H9 (cell line): Measurements from ENCODE around the gene PLCG1. TPM values are rescaled to one million over a fixed set of nuclear protein-coding genes. Genes with fewer than 3 reads are reported as not detected.

Experiments used
- DNase-seq: peaks from one replicate; pipeline ENCODE4 v3.0.0-alpha.2; 2017
- H2AFZ ChIP-seq: one replicate; pipeline ENCODE4 v1.6.1; 2013; ENCODE audit warnings: mild to moderate bottlenecking, low read length, control low read depth, moderate library complexity
- H2AK5ac ChIP-seq: 2 replicates; pipeline ENCODE4 v1.6.1; 2013; ENCODE audit warnings: low read length, control low read depth, mixed read lengths; ENCODE audit not compliant: insufficient read length
- H2BK120ac ChIP-seq: one replicate; pipeline ENCODE4 v1.6.1; 2013; ENCODE audit warnings: low read depth, mild to moderate bottlenecking, low read length, control low read depth, inconsistent platforms; ENCODE audit not compliant: poor library complexity, severe bottlenecking
- H2BK12ac ChIP-seq: 2 replicates; pipeline ENCODE4 v1.6.1; 2013; ENCODE audit warnings: low read length, control low read depth, mixed read lengths, low read depth; ENCODE audit not compliant: insufficient read length
- H2BK15ac ChIP-seq: 2 replicates; pipeline ENCODE4 v1.6.1; 2013; ENCODE audit warnings: low read depth, low read length, control low read depth
- H2BK20ac ChIP-seq: one replicate; pipeline ENCODE4 v1.6.1; 2013; ENCODE audit warnings: low read depth, mild to moderate bottlenecking, low read length, control low read depth, inconsistent platforms; ENCODE audit not compliant: poor library complexity, severe bottlenecking
- H2BK5ac ChIP-seq: 2 replicates; pipeline ENCODE4 v1.6.1; 2013; ENCODE audit warnings: low read length, control low read depth, mixed read lengths; ENCODE audit not compliant: insufficient read length
- H3K14ac ChIP-seq: 2 replicates; pipeline ENCODE4 v1.6.1; 2013; ENCODE audit warnings: low read length, control low read depth; ENCODE audit not compliant: insufficient read depth
- H3K18ac ChIP-seq: 2 replicates; pipeline ENCODE4 v1.6.1; 2013; ENCODE audit warnings: low read depth, mild to moderate bottlenecking, mixed read lengths, low read length, control low read depth; ENCODE audit not compliant: insufficient read length
- H3K23ac ChIP-seq: 2 replicates; pipeline ENCODE4 v1.6.1; 2013; ENCODE audit warnings: low read length, control low read depth, mixed read lengths, low read depth; ENCODE audit not compliant: insufficient read length
- H3K23me2 ChIP-seq: 2 replicates; pipeline ENCODE4 v1.6.1; 2013; ENCODE audit warnings: low read depth, mild to moderate bottlenecking, mixed read lengths, low read length, control low read depth; ENCODE audit not compliant: insufficient read length, poor library complexity, severe bottlenecking
- H3K27ac ChIP-seq: 2 replicates; pipeline ENCODE4 v1.5.1; 2013; ENCODE audit warnings: low read length, control low read depth, mixed read lengths, low read depth; ENCODE audit not compliant: insufficient read length
- H3K27me3 ChIP-seq: 2 replicates; pipeline ENCODE4 v1.6.1; 2013; ENCODE audit warnings: low read length, control low read depth, inconsistent platforms; ENCODE audit not compliant: insufficient read depth
- H3K4ac ChIP-seq: 2 replicates; pipeline ENCODE4 v1.6.1; 2013; ENCODE audit warnings: low read depth, mild to moderate bottlenecking, control low read depth, inconsistent platforms, low read length, moderate library complexity
- H3K4me1 ChIP-seq: 2 replicates; pipeline ENCODE4 v1.6.1; 2013; ENCODE audit warnings: low read length, control low read depth, inconsistent platforms; ENCODE audit not compliant: insufficient read depth
- H3K4me2 ChIP-seq: 2 replicates; pipeline ENCODE4 v1.6.1; 2013; ENCODE audit warnings: low read length, control low read depth, mixed read lengths; ENCODE audit not compliant: insufficient read length, insufficient read depth
- H3K56ac ChIP-seq: 2 replicates; pipeline ENCODE4 v1.6.1; 2013; ENCODE audit warnings: low read depth, mild to moderate bottlenecking, mixed read lengths, low read length, control low read depth; ENCODE audit not compliant: insufficient read length
- H3K79me1 ChIP-seq: 2 replicates; pipeline ENCODE4 v1.6.1; 2013; ENCODE audit warnings: low read depth, mild to moderate bottlenecking, moderate library complexity, low read length, control low read depth, inconsistent platforms; ENCODE audit not compliant: insufficient read depth, poor library complexity, severe bottlenecking
- H3K79me2 ChIP-seq: 2 replicates; pipeline ENCODE4 v1.6.1; 2013; ENCODE audit warnings: low read length, control low read depth, inconsistent platforms; ENCODE audit not compliant: insufficient read depth
- H3K9ac ChIP-seq: 2 replicates; pipeline ENCODE4 v1.6.1; 2013; ENCODE audit warnings: low read length, control low read depth, mixed read lengths; ENCODE audit not compliant: insufficient read length; ENCODE audit errors: extremely low read depth
- H3K9me3 ChIP-seq: one replicate; pipeline ENCODE4 v1.6.1; 2013; ENCODE audit warnings: low read depth, low read length, inconsistent platforms; ENCODE audit not compliant: control insufficient read depth
- H3T11ph ChIP-seq: one replicate; pipeline ENCODE4 v1.6.1; 2013; ENCODE audit warnings: mild to moderate bottlenecking, low read length, control low read depth, inconsistent platforms
- H4K20me1 ChIP-seq: one replicate; pipeline ENCODE4 v1.6.1; 2013; ENCODE audit not compliant: control insufficient read depth, insufficient read length, insufficient read depth
- H4K5ac ChIP-seq: 2 replicates; pipeline ENCODE4 v1.6.1; 2013; ENCODE audit warnings: low read depth, mild to moderate bottlenecking, mixed read lengths, low read length, control low read depth; ENCODE audit not compliant: insufficient read length
- H4K8ac ChIP-seq: replicated peaks from 2 replicates; pipeline ENCODE4 v1.6.1; 2013; ENCODE audit warnings: low read length, control low read depth, mixed read lengths, low read depth; ENCODE audit not compliant: insufficient read length
- H4K91ac ChIP-seq: 2 replicates; pipeline ENCODE4 v1.6.1; 2013; ENCODE audit warnings: low read depth, mild to moderate bottlenecking, moderate library complexity, mixed read lengths, low read length, control low read depth; ENCODE audit not compliant: insufficient read length
- H3K27ac Mint-ChIP-seq, 3 experiments: 2 replicates in 2 of 3; 3 replicates in 1 of 3; pipeline ENCODE4 v1.8.0; 2020 to 2021; ENCODE audit warnings: mixed read lengths in 3 of 3, mild to moderate bottlenecking in 1 of 3, moderate library complexity in 1 of 3
- H3K27me3 Mint-ChIP-seq: 2 replicates; pipeline ENCODE4 v1.8.0; 2021; ENCODE audit warnings: low read depth, mild to moderate bottlenecking, moderate library complexity, mixed read lengths
- H3K36me3 Mint-ChIP-seq, 3 experiments: 2 replicates in 2 of 3; 3 replicates in 1 of 3; pipeline ENCODE4 v1.8.0; 2020 to 2021; ENCODE audit warnings: low read depth in 3 of 3, mixed read lengths in 3 of 3; ENCODE audit not compliant: insufficient read depth in 1 of 3
- H3K4me1 Mint-ChIP-seq, 2 experiments: 2 replicates each; pipeline ENCODE4 v1.8.0; 2020; ENCODE audit warnings: mixed read lengths in 2 of 2
- H3K4me3 Mint-ChIP-seq, 2 experiments: 2 replicates in 1 of 2; 3 replicates in 1 of 2; pipeline ENCODE4 v1.8.0; 2020 to 2021; ENCODE audit warnings: mild to moderate bottlenecking in 2 of 2, mixed read lengths in 2 of 2, moderate library complexity in 1 of 2
- H3K9me3 Mint-ChIP-seq, 2 experiments: 2 replicates in 1 of 2; 3 replicates in 1 of 2; pipeline ENCODE4 v1.8.0; 2020; ENCODE audit warnings: mild to moderate bottlenecking in 2 of 2, mixed read lengths in 2 of 2, moderate library complexity in 1 of 2
- WGBS: extraction: QIAGEN DNeasy Blood & Tissue Kit; methylation state at CpG from one replicate; pipeline ENCODE4 v1.1.7; 2013; ENCODE audit warnings: missing lambda C conversion rate, low lambda C conversion rate, mixed read lengths; ENCODE audit not compliant: insufficient read length; ENCODE audit errors: extremely low coverage; 5-methylcytosine and 5-hydroxymethylcytosine counted together
- total RNA-seq: library from RNA; stranded (reverse); gene quantifications from 2 replicates; pipeline ENCODE4 v1.2.1, GENCODE V29; 2021
- TF ChIP-seq, protein P1 (sequence below): fragments of 200-600 bp; sonication (generic); conservative IDR thresholded peaks from 3 replicates; pipeline ENCODE4 v1.8.0; 2021; ENCODE audit warnings: antibody characterized with exemption, mild to moderate bottlenecking

The PLCG1 gene
- total RNA-seq, 1 experiment from 2014 or later: 171 TPM

DNA sequence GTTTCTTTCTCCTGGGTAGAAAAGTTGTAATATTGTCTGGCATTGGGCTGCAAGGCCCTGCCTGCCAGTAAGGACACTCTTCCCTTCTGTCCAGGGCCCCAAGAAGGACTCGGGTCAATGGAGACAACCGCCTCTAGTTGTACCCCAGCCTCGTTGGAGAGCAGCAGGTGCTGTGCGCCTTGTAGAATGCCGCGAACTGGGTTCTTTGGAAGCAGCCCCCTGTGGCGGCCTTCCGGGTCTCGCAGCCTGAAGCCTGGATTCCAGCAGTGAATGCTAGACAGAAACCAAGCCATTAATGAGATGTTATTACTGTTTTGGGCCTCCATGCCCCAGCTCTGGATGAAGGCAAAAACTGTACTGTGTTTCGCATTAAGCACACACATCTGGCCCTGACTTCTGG, 37.0 kb downstream of the PLCG1 start:
- H3K14ac ChIP-seq: no peak overlapping the region
- no peak overlapping the region for H3T11ph ChIP-seq
- TF ChIP-seq, protein P1, sequence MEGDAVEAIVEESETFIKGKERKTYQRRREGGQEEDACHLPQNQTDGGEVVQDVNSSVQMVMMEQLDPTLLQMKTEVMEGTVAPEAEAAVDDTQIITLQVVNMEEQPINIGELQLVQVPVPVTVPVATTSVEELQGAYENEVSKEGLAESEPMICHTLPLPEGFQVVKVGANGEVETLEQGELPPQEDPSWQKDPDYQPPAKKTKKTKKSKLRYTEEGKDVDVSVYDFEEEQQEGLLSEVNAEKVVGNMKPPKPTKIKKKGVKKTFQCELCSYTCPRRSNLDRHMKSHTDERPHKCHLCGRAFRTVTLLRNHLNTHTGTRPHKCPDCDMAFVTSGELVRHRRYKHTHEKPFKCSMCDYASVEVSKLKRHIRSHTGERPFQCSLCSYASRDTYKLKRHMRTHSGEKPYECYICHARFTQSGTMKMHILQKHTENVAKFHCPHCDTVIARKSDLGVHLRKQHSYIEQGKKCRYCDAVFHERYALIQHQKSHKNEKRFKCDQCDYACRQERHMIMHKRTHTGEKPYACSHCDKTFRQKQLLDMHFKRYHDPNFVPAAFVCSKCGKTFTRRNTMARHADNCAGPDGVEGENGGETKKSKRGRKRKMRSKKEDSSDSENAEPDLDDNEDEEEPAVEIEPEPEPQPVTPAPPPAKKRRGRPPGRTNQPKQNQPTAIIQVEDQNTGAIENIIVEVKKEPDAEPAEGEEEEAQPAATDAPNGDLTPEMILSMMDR: no peak
- Mint-ChIP-seq H3K4me1 (peaks cover 26 to 38% of the 10 kb centered on the region in 2 experiments), H3K4me3 (no peak overlapping the region), H3K27me3 (no peaks in the 10 kb centered on the region), H3K36me3 (peaks cover 44 to 87% (median 66%) of the 10 kb centered on the region in 3 experiments; a peak in 6 of 7 replicates), H3K9me3 (no peaks in the 10 kb centered on the region), H3K27ac (peak overlapping the region; percentile 18 to 97 (median 44); a peak in 3 of 7 replicates)
- no peak overlapping the region for H3K56ac ChIP-seq
- H3K9me3 ChIP-seq: no peaks in the 10 kb centered on the region
- H4K91ac ChIP-seq: no peak overlapping the region
- no peaks in the 10 kb centered on the region for H4K20me1 ChIP-seq
- H2BK12ac ChIP-seq: no peak overlapping the region
- H4K5ac ChIP-seq: no peak overlapping the region
- H2AFZ ChIP-seq: no peak overlapping the region
- H3K27ac ChIP-seq: no peak overlapping the region
- no peak overlapping the region for H2BK120ac ChIP-seq
- H2AK5ac ChIP-seq: no peak overlapping the region
- no peaks in the 10 kb centered on the region for H3K27me3 ChIP-seq
- no CpG with 5 or more reads among the region's 10 CpGs for WGBS
- H3K23ac ChIP-seq: no peak overlapping the region
- H2BK20ac ChIP-seq: no peak overlapping the region
- peaks cover 3% of the 10 kb centered on the region; the same call in 1 of the 2 replicates for H3K4me1 ChIP-seq
- no peaks in the 10 kb centered on the region for H3K79me1 ChIP-seq
- H3K4ac ChIP-seq: no peak overlapping the region
- H3K23me2 ChIP-seq: no peaks in the 10 kb centered on the region
- no peak overlapping the region for H3K18ac ChIP-seq
- no peaks in the 10 kb centered on the region for H3K79me2 ChIP-seq
- H3K9ac ChIP-seq: no peak overlapping the region
- H2BK5ac ChIP-seq: no peak overlapping the region
- no peak overlapping the region for H4K8ac ChIP-seq
- DNase-seq: peak; percentile 10
- no peak overlapping the region for H3K4me2 ChIP-seq
- no peak overlapping the region for H2BK15ac ChIP-seq
